Glomerular visceral epithelial cell (primary cell): Measurements from ENCODE around the gene UBE2O.

Experiments used
- DNase-seq: peaks from one replicate; pipeline ENCODE4 v3.0.0-alpha.2; 2016; ENCODE audit errors: extremely low spot score

Gene UBE2O

DNA sequence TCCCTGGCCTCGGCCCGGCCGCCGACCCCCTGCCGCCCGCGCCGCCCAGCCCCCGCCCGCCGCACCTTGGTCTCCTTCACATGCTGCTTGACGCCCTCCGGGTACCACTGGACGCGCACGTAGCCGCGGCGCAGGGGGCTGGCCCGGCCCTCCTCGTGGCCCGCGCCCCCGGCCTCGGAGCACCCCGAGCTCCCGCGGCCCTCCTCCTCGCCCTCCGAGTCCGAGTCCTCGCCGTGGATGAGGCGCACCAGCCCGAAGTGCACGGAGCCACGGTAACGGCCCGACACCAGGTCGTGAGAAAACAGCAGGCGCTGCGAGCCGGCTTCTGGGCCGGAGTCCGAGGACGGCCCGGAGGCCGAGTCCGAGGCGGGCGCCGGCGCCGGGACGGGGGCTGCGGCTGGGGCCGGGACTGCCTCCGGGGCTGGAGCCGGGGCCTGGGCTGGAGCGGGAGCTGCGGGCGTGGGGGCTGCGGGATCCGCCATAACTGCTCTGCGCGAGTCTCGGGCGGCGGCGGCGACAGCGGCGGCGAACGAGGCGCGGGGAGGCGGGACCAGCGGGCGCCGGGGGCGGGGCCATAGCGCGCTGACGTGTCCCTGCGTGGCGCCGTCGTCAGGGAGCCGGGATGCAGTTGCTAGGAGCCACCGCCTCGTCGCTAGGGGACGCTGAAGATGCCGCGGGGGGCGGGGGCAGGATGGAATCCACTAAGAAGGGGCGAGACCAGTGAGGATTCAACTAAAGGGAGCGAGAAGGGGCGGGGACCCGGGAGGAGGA is at the start of gene UBE2O:
Gene UBE2O (minus strand): TSS at position 493 of the 771 bp plus-strand sequence. CDS start 11 bp downstream, at position 482.
- DNase-seq, result peak; percentile 89

DNA sequence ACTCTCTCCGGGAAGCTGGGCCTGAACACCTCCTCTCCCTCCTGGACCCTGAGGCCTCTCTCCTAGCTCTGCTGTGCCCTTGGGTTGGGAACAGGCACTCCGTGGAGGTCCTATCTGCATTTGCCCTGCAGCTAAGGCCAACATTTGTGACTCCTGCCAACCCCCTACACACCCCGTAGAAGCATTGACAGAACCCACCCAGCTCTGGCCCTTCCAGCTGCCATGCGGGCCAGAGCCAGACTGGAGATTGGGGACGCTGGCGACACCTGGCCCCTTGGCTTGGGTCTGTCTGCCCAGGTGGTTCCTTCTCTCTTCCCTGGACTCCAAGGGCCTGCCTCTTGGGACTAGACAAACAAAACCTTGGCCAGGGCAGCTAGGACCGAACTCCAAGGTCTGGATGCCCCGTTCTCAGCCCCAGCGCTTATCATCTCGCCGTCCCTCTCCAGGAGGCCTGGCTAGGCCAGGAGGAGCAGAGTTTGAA is 48.9 kb upstream of the UBE2O start:
- DNase-seq, result no peak

DNA sequence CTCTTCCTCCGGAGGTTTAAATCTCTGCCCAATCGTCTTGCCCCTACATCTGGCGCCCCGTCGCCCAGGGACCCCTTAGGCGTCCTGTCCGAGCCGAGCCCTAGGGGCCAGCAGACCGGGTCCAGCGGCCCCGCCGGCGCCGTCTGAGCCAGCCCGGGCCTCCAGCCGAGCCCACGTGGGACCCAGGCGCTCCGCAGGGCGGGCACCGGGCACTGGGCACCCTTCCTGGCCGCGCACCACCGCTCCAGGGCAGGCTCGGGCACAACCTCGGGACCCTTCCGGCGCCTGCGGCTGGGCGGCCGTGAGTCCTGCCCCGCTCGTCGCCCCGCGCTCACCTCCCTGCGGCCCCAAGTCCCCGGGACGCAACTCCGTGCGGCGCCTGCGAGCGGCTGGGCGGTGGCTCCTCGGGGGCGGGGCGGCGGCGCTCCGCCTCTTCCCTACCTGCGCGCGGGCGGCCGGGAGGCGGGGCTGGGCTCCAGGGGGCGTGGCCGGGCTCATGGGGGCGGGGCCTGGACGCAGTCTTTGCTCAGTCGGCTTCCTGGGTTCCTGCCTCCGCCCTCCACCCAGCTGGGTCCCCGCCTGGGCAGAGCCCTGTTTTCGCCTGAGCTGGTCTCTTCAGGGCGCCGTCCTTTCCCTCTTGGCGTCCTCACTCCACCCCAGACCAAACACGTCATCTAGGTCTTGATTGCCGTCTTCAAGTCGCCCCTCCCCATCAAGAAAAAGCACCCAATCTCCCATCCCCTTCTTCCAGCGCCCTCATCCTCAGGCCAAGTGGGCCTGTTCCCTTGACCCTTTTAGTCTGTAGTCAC is 48.3 kb upstream of the UBE2O start, which contains the start of gene RHBDF2:
Gene RHBDF2 (minus strand): TSS at position 406 of the 809 bp plus-strand sequence. CDS start 19,899 bp downstream, outside the sequence.
- DNase-seq, result peak; percentile 93

DNA sequence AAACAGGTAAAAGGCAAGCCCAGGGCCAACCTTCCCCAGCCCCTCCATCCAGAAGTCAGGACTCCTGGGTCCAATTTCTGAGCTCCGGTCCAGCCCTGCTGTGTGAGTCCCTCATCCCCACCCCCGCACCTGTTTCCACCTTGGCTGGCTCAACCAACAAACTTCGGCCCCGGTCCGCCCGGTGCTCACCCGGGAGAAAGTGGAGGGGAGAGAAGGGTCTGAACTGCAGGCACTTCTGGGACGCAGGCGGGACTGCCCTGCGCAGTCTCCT is 47.7 kb upstream of the UBE2O start:
- DNase-seq, result no peak

DNA sequence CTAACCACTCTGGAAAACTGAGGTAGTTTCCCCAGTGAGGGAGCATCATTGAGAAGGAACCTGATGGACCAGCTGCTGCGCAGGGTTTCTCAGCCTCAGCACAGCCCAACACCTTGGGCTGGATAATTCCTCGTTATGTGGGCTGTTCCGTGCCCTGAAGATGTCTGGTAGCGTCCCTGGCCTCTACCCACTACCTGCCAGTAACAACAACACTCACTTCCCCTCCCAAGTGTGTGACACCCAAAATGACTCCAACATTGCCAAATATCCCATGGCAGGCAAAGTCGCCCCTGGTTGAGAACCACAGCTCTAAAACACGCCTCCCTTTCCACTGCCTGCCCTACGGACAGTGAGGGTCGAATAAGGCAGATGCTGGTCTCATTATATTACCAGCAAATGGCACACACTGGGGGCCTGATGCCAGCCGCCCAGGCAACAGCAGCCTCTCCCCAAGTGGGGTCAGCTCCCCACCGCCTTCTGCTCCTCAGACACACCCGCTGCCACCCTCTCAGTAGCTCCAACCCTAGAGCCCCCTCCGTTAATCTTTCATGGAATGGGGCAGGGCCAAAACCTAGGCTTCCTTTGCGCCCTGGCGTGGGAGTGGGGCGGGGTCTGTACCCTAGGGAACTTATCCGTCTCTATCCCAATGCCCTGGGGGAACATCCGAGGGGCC is 47.3 kb upstream of the UBE2O start:
- no peak for DNase-seq

DNA sequence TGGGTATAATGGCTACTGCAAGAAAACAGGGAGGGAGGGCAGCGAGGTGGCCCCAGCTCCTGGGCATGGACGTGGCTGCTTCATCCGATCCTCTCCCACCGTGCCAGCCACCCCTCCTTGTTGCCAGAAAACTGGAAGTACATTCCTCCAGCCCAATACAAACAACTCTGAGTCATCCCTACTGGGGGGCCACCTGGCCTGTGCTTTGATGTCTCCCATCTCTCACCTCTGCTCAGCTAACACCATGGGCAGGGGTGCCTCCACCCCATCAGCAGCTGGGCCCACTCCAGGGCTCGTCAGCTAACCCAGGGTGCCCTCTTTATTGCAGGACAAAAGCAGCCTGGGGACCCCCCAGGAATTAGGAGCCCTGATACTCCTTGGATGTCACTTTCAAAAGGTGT is 46.3 kb upstream of the UBE2O start:
- peak; percentile 62 for DNase-seq

DNA sequence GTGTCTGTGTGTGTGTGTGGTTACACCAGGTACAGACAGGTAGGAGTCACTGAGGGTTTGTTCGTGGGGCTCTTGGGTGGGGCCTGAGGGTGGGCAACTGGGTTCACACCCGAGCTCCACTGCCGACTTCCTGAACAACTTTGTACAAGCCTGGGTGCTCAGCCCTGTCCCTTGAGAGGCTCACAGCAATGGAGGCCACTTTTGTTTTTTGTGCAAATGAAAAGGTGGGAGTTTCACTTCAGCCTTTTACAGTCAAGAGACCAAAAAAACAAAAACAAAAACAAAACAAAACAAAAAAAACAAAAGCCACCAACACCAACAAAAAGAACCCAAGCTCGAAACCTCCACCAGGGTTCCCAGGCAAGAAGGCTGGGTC is 45.9 kb upstream of the UBE2O start:
- DNase-seq, result no peak

DNA sequence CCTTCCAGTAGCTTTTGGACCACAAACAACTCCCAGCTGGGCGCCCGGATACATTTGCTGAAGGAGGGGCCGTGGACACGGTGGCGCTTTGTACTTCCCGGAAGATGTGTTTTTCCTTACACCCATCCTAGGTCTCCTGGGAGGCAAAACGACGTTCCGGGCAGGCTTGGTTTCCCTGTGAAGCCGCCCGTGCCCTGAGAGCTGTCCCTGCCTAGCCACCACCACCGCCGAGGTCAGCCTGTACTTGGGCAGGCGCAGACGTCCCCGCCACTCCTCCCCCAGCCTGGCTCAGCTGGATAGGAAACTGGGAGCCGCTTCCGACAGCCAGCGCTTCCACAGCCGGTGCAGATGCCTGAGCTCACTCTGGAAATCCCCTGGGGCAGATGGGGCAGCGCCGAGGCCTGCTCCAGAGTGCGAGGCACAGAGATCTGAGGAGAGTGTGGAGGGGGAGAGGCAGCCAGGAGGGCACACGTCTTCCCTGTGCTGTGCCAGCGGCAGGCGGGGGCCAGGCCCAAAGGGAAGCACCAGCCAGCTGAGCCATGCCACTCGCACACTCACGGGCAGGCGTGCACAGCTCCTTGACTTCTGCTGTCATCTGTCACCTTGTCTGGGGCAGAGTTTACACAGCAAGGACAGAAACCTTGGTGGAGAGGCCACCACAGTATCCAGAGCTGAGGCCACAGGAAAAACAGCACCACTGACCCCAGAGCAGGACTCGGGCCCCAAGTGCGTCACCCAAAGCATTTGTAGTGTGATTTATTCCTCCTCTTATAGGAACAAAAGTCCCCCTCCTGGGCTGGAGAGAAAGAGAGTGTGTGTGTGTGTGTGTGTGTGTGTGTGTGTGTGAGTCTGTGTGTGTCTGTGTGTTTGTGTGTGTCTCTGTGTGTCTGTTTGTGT is 45.3 kb upstream of the UBE2O start:
- peak; percentile 97 for DNase-seq

DNA sequence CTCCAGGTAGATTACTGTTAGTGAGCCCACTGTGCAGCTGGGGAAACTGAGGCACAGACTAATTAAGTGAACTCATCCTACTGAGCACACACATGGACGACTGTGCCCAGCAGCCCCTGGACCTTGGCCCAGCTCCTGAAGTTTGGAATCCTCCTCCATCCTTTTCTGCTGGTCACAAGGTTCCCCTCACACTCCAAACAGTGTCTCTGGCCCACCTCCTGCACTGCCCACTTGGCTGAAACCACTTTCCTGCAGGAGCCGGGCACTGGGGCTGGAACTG is 44.7 kb upstream of the UBE2O start:
- DNase-seq, result no peak

DNA sequence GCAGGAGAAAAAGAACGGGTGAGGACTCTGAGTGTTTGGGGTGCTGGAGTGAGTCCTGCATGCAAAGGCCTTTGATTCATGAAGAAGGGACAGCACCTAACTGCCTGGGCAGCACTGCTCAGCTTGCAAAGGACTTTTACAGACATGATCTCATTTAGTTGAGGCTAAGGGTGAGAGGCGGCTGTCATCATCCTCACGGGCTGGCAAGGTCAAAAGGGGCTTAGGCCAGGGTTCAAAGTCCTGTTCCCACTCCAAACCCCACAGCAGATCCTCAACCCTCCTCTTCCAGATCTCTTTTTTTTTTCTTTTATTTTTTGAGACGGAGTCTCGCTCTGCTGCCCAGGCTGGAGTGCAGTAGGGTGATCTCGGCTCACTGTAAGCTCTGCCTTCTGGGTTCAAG is 43.5 kb upstream of the UBE2O start:
- no peak for DNase-seq

DNA sequence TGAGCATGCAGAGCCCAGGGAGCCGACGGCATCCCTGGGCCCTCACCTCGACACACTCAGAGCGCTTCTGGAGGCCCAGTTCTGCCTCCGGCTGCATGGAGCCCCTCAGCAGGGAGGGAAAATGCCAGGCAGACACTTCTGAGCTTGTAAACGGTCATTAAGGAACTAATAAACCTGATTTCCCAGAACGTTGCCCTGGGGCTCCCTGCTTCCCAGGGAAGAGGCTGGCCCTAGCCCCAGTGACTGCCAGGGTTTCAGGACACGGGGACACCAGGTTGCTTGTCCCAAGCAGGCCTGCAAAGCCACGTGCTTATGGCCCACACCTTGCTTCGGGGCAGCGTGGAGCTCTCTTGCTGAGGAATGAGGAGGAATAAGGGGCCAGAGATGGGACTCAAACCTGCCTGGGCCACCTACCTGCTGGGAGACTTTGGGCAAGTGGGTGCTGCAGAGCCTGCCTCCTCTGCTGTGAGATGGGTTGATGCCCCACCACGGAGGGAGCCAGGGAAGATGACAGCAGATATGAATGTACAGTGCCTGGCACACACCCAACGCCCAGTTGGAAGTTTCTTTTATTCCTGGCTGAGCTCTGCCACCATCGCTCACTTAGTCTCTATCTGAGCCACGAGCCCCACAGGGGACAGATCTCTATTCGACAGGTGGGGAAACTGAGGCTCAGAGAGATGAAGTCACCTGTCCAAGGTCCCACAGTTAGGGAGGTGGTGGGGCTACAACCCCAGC is 42.9 kb upstream of the UBE2O start:
- no peak for DNase-seq

DNA sequence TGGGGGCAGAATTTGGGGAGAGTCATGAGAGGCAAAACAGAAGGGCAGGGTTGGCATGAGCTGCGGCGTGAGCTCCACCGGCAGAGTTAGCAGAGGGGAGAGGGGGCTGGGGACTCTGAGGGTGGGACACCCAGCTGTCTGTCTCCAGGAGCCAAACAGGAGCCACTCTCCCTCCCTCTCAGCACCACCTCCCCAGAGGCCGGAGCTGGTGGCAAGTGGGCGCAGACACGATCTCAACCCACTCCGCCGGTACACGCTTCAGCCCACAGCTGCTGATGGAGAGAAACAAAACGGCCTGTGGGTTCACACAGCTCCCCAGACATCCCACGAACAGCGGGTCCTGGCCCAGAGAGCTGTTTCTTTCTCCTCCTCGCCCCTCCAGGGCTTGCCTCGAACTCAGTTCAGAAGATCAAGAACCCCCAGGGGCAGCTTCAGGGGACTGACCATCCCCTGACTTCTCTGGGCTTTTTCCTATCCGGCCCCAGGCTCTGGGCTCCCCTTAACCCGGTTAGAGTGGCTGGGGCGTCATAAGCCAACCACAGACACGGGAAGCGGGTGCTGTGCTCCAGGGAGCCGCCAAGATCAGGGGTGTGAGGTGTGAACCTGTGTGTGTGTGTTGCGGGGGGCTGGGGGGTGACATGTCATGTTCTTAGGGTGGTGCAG is 40.7 kb upstream of the UBE2O start:
- DNase-seq, result no peak

DNA sequence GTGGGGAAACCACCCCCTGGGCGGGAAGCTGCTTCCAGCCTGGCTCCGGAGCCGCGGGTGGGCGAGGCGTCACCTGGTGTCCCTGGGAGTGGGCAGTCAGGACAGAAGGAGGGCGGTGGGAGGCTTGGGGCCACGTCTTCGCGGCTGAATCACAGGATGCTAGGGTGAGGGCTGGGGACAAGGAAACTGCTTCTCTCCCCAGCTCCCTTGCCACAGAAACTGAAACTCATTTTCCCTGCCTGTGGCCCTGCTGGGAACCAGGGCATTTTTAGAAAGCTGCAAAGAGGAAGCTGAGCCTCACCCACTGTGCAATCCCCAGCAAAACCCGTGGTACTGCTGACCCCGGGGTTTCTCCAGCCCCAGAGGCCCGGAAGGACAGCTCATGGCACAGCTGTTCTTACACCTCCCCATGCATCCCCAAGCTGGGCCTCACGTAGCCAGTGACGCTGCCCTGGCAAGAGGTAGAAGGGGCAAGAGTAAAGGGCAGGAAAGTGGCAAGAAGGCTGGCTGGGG is 40.1 kb upstream of the UBE2O start:
- DNase-seq, result peak; percentile 82

DNA sequence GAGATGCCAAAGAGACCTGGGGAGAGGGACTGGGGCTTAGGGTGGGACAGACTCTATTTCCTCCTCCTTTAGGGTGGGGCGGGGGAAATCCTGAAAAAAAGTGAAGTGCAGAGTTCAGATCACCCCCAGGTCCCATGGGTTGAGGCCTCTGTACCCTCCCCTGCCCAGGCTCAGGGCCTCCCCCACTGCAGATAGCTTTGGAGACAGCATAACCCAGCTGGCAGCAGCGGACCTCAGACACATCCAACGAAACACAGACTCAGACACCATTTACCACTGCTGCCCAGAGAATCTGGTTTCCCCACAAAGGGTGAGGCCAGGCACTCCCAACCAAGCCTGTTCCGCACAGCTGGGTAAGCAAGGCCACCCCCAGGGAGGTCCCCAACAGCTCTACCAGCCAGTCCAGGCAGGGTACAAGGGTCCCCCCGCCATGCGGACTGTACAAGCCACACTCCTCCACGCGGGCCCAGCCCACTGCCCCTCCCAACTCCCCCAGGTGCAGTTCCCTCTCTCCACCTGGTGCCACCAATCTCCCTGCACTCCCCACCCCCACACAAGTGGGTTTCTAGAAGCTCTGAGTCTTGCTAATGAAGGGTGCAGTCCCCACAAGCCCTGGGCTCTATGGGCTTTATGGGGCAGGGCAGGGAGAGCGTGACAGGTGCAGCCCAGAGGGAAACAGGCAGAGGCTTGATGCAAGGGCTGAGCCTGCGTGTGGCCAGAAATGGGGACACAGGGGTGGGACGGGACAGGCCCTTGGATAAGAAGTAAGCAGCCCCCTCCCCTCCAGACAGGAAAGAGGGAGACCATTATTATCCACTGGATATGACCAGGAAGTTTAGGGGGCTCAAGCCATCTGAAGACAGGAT is 39.4 kb upstream of the UBE2O start:
- no peak for DNase-seq

DNA sequence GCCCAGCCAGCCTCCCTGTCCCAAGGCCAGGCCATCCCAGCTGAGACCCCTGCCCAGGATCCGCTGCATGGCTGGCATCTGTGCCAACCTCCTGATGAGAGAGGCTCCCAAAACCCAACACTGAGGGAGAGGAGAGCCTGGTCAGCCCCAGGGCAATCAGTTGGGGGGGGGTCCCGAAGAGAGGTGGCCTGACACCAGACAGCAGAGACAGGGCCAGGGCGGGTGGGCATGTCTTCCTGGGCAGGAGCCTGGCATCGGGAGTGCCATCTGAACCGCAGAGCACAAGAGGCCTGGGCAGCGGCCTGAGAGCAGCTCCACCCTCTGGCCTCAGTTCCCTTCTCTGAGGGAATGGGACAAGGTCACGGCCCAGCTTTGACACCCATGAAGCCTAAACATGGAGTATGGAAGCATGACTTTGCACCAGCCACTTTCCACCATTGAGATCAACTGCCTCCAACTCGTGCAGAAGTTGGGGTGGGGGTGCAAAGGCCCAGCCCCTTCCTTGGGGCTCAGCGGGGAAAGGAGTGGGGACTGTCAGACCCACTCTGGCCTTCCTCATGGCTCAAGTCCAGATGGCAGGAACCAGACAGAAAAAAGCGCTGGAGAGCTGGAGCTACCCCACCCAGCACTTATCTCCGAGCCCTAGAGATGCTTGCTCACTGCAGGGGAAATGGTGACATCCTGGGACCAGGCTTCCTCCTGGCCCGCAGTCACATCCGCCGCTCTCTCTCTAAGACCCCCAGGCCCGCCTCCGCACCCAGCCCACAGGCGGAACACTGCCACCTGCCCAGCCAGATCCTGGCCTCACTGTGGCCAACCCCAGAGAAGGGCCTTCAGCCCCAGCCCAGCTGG is 38.5 kb upstream of the UBE2O start:
- DNase-seq, result no peak

DNA sequence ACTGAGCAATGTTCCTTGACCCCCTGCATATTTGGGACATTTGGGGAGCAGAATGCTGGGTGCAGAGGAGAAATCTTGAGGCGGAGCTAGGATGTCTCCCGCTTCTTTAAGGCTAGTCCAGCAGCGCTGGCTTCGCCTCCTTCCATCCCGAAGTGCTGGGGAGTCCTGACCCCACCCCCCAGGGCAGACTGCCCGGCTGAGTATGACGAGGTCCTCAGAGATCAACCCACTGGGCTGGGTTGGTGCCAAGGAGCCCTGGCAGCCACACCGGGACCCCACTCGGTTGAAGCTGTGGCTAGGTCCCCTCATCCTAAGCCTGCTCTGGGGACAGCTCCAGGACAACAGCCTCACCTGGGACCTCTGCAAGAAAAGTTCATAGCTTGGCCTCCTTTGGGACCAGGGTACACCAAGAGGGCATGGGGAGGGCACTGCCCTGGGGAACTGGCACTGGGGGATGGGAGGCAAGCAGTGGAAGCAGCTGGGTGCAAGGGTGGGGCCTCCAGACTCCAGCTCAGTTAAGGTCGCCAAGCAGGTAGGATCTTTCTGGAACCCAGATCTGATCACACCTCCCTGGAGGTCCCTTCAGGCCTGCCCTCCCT is 37.3 kb upstream of the UBE2O start:
- DNase-seq, result no peak

DNA sequence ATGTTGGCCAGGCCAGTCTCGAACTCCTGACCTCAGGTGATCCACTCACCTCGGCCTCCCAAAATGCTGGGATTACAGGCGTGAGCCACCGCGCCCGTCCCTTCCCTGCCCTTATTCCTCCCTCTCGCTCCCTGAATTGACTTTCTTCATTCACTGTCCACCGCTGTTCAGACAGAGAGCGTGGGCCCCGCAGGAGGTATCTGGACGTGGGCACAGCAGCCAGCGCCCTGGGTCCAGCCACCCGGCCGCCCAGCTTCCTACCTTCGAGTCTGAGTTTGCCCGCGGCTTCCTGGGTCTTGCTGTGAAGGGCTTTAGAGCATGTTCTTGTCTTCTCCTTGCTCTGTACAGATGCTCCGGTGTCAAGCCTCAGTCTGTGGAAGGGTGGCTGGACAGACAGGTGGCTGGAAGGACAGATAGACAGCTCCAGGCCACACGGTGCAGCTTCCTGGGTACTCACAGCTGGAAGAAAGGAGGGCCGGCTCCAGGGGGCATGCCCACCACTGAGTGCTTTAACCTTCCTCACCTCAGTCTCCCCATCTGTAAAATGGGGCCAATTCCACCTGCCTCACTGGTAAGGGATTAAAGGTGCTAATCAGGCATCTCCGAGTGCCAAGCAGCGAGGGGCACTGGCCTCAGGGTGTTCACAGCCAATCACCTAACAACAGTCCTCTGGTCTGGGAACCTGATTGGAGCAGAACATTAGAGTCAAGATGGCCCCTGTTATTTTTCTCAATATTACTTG is 34.7 kb upstream of the UBE2O start:
- no peak for DNase-seq
